Type B pancreatic cell (in vitro differentiated cells): ENCODE results near the gene FKBP5. TPM values are rescaled to one million over a fixed set of nuclear protein-coding genes. Genes with fewer than 3 reads are reported as not detected.
A peak's percentile ranks its signal among the peaks of the same experiment; 100 is the strongest.

Experiments
- DNase-seq: peaks from one replicate; pipeline ENCODE4 v3.0.0; 2021; ENCODE audit warnings: mixed read lengths; ENCODE audit not compliant: unreplicated experiment; ENCODE audit errors: extremely low spot score
- H3K27ac Mint-ChIP-seq: 2 replicates; pipeline ENCODE4 v1.8.0; 2021; ENCODE audit warnings: mild to moderate bottlenecking, mixed read lengths
- H3K27me3 Mint-ChIP-seq: 2 replicates; pipeline ENCODE4 v1.8.0; 2021; ENCODE audit warnings: mixed read lengths
- H3K36me3 Mint-ChIP-seq: 2 replicates; pipeline ENCODE4 v1.8.0; 2021; ENCODE audit warnings: mixed read lengths
- H3K4me1 Mint-ChIP-seq: one replicate; pipeline ENCODE4 v1.8.0; 2021; ENCODE audit warnings: mixed read lengths; ENCODE audit not compliant: unreplicated experiment
- H3K4me3 Mint-ChIP-seq: 2 replicates; pipeline ENCODE4 v1.8.0; 2021; ENCODE audit warnings: mild to moderate bottlenecking, mixed read lengths
- H3K9me3 Mint-ChIP-seq: 2 replicates; pipeline ENCODE4 v1.8.0; 2021; ENCODE audit warnings: mixed read lengths
- CTCF ChIP-seq: fragments of 200-600 bp; sonication (generic); conservative IDR thresholded peaks from 2 replicates; pipeline ENCODE4 v1.5.0; 2021; ENCODE audit warnings: antibody characterized with exemption, mild to moderate bottlenecking
- total RNA-seq: library from RNA; stranded (reverse); gene quantifications from 2 replicates; pipeline ENCODE4 v1.2.1, GENCODE V29; 2021; ENCODE audit warnings: low replicate concordance

FKBP5 gene
- total RNA-seq, 1 donor from 2014 or later: 12.5 TPM

GRCh38 chr6:35629876-35630378, 58.8 kb downstream of the FKBP5 start:
- DNase-seq: no peak
- no peak overlapping the region for H3K27ac Mint-ChIP-seq

GRCh38 chr6:35626401-35626800, 62.3 kb downstream of the FKBP5 start:
- no peaks in the 10 kb centered on the region for H3K9me3 Mint-ChIP-seq
- no peaks in the 10 kb centered on the region for H3K4me1 Mint-ChIP-seq
- no peak overlapping the region for H3K4me3 Mint-ChIP-seq
- no peak for DNase-seq
- no peak for TF ChIP-seq CTCF
- peaks cover 5% of the 10 kb centered on the region for H3K36me3 Mint-ChIP-seq
- no peaks in the 10 kb centered on the region for H3K27me3 Mint-ChIP-seq
- H3K27ac Mint-ChIP-seq: no peak overlapping the region

More at GRCh38 chr6:35629876-35630378, 58.8 kb downstream of the FKBP5 start:
- TF ChIP-seq CTCF: no peak
- Mint-ChIP-seq H3K4me3 (no peak overlapping the region), H3K27me3 (no peaks in the 10 kb centered on the region), H3K36me3 (peaks cover 5% of the 10 kb centered on the region), H3K9me3 (no peaks in the 10 kb centered on the region), H3K4me1 (no peaks in the 10 kb centered on the region)

DNA sequence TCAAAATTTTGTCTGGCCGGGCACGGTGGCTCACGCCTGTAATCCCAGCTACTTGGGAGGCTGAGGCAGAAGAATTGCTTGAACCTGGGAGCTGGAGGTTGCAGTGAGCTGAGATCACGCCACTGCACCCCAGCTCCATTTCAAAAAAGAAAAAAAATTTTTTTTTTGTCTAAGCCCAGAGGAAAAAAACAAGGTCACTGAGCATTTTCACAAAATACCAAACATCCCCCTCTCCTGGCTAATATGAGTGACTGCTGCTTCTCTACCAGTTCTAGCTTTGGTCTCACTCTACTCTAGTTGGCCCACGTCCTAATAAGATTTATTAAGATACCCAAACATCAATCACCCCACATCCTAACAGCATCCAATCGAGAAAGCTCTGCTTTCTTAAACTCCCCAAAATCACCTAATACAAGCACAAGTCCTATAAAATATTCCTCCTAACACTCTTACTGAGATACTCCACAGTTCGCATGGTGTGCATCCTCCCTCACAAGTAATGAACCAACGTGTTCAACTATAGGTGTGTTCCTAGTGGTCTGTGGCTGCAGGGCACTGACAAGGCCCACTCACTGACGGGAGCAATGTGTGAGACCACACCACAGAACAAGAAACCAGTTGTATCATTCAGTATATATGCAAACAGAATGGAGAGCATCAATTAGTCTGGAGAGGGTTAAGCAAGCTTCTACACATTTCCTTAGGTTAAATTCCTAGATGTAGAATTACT, 64.2 kb downstream of the FKBP5 start:
- no peak overlapping the region for H3K27ac Mint-ChIP-seq
- no peaks in the 10 kb centered on the region for H3K4me1 Mint-ChIP-seq
- no peaks in the 10 kb centered on the region for H3K9me3 Mint-ChIP-seq
- peak; percentile 50 for TF ChIP-seq CTCF
- peaks cover 5% of the 10 kb centered on the region for H3K36me3 Mint-ChIP-seq
- H3K27me3 Mint-ChIP-seq: no peaks in the 10 kb centered on the region
- no peak for DNase-seq
- no peak overlapping the region for H3K4me3 Mint-ChIP-seq

DNA sequence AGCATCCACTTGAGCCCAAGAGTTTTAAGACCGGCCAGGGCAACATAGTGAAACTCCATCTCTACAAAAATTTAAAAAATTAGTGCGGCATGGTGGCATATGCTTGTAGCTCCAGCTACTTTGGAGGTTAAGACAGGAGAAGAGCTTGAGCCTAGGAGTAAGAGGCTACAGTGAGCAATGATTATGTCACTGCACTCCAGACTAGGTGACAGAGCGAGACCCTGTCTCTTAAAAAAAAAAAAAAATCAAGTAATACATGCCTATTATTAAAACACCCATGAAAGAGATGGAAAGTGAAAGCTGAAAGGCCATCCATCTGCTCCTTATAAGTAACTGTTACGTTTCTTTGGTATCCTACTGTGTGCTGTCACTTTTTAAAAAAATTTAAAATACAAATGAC, 66.4 kb downstream of the FKBP5 start:
- no peak for TF ChIP-seq CTCF
- Mint-ChIP-seq H3K36me3 (peaks cover 5% of the 10 kb centered on the region), H3K27ac (no peak overlapping the region), H3K4me3 (no peak overlapping the region), H3K9me3 (no peaks in the 10 kb centered on the region), H3K27me3 (no peaks in the 10 kb centered on the region), H3K4me1 (no peaks in the 10 kb centered on the region)
- no peak for DNase-seq

- no peak for TF ChIP-seq CTCF
- no peaks in the 10 kb centered on the region for H3K27me3 Mint-ChIP-seq
- no peak overlapping the region for H3K27ac Mint-ChIP-seq
- no peaks in the 10 kb centered on the region for H3K36me3 Mint-ChIP-seq
- H3K4me3 Mint-ChIP-seq: no peak overlapping the region
- no peaks in the 10 kb centered on the region for H3K4me1 Mint-ChIP-seq
- DNase-seq: no peak
- no peaks in the 10 kb centered on the region for H3K9me3 Mint-ChIP-seq
Measured at GRCh38 chr6:35620706-35621105, 68.0 kb downstream of the FKBP5 start.
